Hepatocyte (in vitro differentiated cells): ENCODE data around the gene SHOX. TPM values are rescaled to one million over a fixed set of nuclear protein-coding genes. Genes with fewer than 3 reads are reported as not detected.

ENCODE experiments used
- DNase-seq: peaks from one replicate; pipeline ENCODE4 v3.0.0-alpha.2; 2016; ENCODE audit warnings: low spot score
- H2AFZ ChIP-seq: fragments of 200-600 bp; sonication (generic); 2 replicates; pipeline ENCODE4 v1.6.0; 2016; ENCODE audit warnings: antibody characterized with exemption, mild to moderate bottlenecking
- H3K27ac ChIP-seq: fragments of 200-600 bp; sonication (generic); 2 replicates; pipeline ENCODE4 v1.5.1; 2016; ENCODE audit warnings: mild to moderate bottlenecking
- H3K27me3 ChIP-seq: fragments of 200-600 bp; sonication (generic); 2 replicates; pipeline ENCODE4 v1.6.1; 2016
- H3K36me3 ChIP-seq: fragments of 200-600 bp; sonication (generic); replicated peaks from 2 replicates; pipeline ENCODE4 v1.5.1; 2016; ENCODE audit warnings: low read depth; ENCODE audit not compliant: insufficient read depth
- H3K4me1 ChIP-seq: fragments of 200-600 bp; sonication (generic); 2 replicates; pipeline ENCODE4 v1.5.1; 2016; ENCODE audit warnings: mild to moderate bottlenecking, moderate library complexity; ENCODE audit not compliant: insufficient read depth
- H3K4me2 ChIP-seq: fragments of 200-600 bp; sonication (generic); 2 replicates; pipeline ENCODE4 v1.6.0; 2016
- H3K4me3 ChIP-seq: fragments of 200-600 bp; sonication (generic); 2 replicates; pipeline ENCODE4 v1.5.1; 2016; ENCODE audit warnings: mild to moderate bottlenecking
- H3K79me2 ChIP-seq: fragments of 200-600 bp; sonication (generic); 2 replicates; pipeline ENCODE4 v1.6.0; 2017; ENCODE audit warnings: mild to moderate bottlenecking
- H3K9me2 ChIP-seq: fragments of 200-600 bp; sonication (generic); replicated peaks from 2 replicates; pipeline ENCODE4 v1.6.0; 2017; ENCODE audit warnings: mild to moderate bottlenecking; ENCODE audit not compliant: insufficient read depth
- H3K9me3 ChIP-seq: fragments of 200-600 bp; sonication (generic); 2 replicates; pipeline ENCODE4 v1.5.1; 2016; ENCODE audit warnings: low read depth, mild to moderate bottlenecking
- H4K20me1 ChIP-seq: fragments of 200-600 bp; sonication (generic); 2 replicates; pipeline ENCODE4 v1.6.0; 2016; ENCODE audit warnings: mild to moderate bottlenecking; ENCODE audit not compliant: insufficient read depth, poor library complexity, severe bottlenecking
- EZH2 ChIP-seq: fragments of 200-600 bp; sonication (generic); IDR thresholded peaks from 2 replicates; pipeline ENCODE4 v1.6.1; 2016; ENCODE audit warnings: antibody characterized with exemption, mild to moderate bottlenecking, borderline replicate concordance
- EZH2phosphoT487 ChIP-seq: fragments of 200-600 bp; sonication (generic); IDR thresholded peaks from one replicate; pipeline ENCODE4 v1.6.1; 2018; ENCODE audit warnings: antibody characterized with exemption, mild to moderate bottlenecking, low read depth, moderate library complexity; ENCODE audit not compliant: unreplicated experiment, severe bottlenecking
- WGBS: methylation state at CpG from one replicate; pipeline ENCODE4 v1.1.6; 2016; ENCODE audit warnings: low lambda C conversion rate; ENCODE audit errors: missing lambda C conversion rate; 5-methylcytosine and 5-hydroxymethylcytosine counted together
- polyA plus RNA-seq: library from polyadenylated mRNA; unstranded; fragments of >200 nt; fragmentation: Nextera tagmentation; extraction: Ambion mirVana; gene quantifications from 2 replicates; pipeline ENCODE4 v1.2.1, GENCODE V29; 2016
- total RNA-seq: library from RNA; depleted of rRNA; stranded (reverse); fragments of >200 nt; gene quantifications from 2 replicates; pipeline ENCODE4 v1.2.3, GENCODE V29; 2014
- TF ChIP-seq, protein P1 (sequence below): fragments of 200-600 bp; sonication (generic); IDR thresholded peaks from 2 replicates; pipeline ENCODE4 v1.5.1; 2016; ENCODE audit warnings: antibody characterized with exemption, mild to moderate bottlenecking; ENCODE audit not compliant: poor library complexity

SHOX gene
- total and polyA plus RNA-seq, 2 experiments from 2014 or later, result 0.10 TPM; not detected in 1

- Histone ChIP-seq H3K9me3 (no peaks in the 10 kb centered on the region), H3K27ac (no peak overlapping the region), H3K79me2 (no peaks in the 10 kb centered on the region), H4K20me1 (no peaks in the 10 kb centered on the region), H3K4me1 (no peaks in the 10 kb centered on the region), H2AFZ (no peak overlapping the region), H3K36me3 (no peaks in the 10 kb centered on the region), H3K9me2 (no peaks in the 10 kb centered on the region), H3K4me2 (no peak overlapping the region), H3K27me3 (peaks cover 78% of the 10 kb centered on the region), H3K4me3 (no peak overlapping the region)
- TF ChIP-seq EZH2phosphoT487, result no peak
- TF ChIP-seq, protein P1, sequence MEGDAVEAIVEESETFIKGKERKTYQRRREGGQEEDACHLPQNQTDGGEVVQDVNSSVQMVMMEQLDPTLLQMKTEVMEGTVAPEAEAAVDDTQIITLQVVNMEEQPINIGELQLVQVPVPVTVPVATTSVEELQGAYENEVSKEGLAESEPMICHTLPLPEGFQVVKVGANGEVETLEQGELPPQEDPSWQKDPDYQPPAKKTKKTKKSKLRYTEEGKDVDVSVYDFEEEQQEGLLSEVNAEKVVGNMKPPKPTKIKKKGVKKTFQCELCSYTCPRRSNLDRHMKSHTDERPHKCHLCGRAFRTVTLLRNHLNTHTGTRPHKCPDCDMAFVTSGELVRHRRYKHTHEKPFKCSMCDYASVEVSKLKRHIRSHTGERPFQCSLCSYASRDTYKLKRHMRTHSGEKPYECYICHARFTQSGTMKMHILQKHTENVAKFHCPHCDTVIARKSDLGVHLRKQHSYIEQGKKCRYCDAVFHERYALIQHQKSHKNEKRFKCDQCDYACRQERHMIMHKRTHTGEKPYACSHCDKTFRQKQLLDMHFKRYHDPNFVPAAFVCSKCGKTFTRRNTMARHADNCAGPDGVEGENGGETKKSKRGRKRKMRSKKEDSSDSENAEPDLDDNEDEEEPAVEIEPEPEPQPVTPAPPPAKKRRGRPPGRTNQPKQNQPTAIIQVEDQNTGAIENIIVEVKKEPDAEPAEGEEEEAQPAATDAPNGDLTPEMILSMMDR, result no peak
- 31% methylated on average over 16 of the region's 24 CpGs for WGBS
- DNase-seq, result no peak
Measured at GRCh38 chrX:642436-643240, 12.0 kb downstream of the SHOX start.

GRCh38 chrX:643241-643595 is 12.6 kb downstream of the SHOX start:
- TF ChIP-seq EZH2phosphoT487 (no peak), EZH2 (no peak)
- TF ChIP-seq, protein P1, result no peak
- DNase-seq, result no peak

GRCh38 chrX:643911-644303 is 13.3 kb downstream of the SHOX start:
- no peaks in the 10 kb centered on the region for H4K20me1 ChIP-seq
- DNase-seq, result no peak
- H3K4me3 ChIP-seq, result no peak overlapping the region
- H3K36me3 ChIP-seq, result no peaks in the 10 kb centered on the region
- H3K79me2 ChIP-seq, result no peaks in the 10 kb centered on the region
- TF ChIP-seq, protein P1, result no peak
- TF ChIP-seq EZH2phosphoT487 (no peak), EZH2 (no peak)
- peaks cover 65% of the 10 kb centered on the region for H3K27me3 ChIP-seq
- H2AFZ ChIP-seq, result no peak overlapping the region
- no peaks in the 10 kb centered on the region for H3K9me3 ChIP-seq
- peak overlapping the region; percentile 74 for H3K4me2 ChIP-seq
- H3K4me1 ChIP-seq, result no peaks in the 10 kb centered on the region
- WGBS, result 15% methylated on average over 4 of the region's 19 CpGs
- H3K27ac ChIP-seq, result no peak overlapping the region
- no peaks in the 10 kb centered on the region for H3K9me2 ChIP-seq

More at GRCh38 chrX:643241-643595, 12.6 kb downstream of the SHOX start:
- no peak overlapping the region for H3K27ac ChIP-seq
- no peak overlapping the region for H3K4me3 ChIP-seq
- no peaks in the 10 kb centered on the region for H3K79me2 ChIP-seq
- no peaks in the 10 kb centered on the region for H3K36me3 ChIP-seq
- peaks cover 72% of the 10 kb centered on the region for H3K27me3 ChIP-seq
- no peaks in the 10 kb centered on the region for H4K20me1 ChIP-seq
- no peaks in the 10 kb centered on the region for H3K9me3 ChIP-seq
- no peaks in the 10 kb centered on the region for H3K9me2 ChIP-seq
- WGBS, result 82% methylated on average over 5 of the region's 7 CpGs
- no peaks in the 10 kb centered on the region for H3K4me1 ChIP-seq
- no peak overlapping the region for H3K4me2 ChIP-seq
- no peak overlapping the region for H2AFZ ChIP-seq
